Spleen (tissue), 11 donors: ENCODE results near the gene CHMP4A. TPM values are rescaled to one million over a fixed set of nuclear protein-coding genes. Genes with fewer than 3 reads are reported as not detected.

Experiments
- DNase-seq: peaks from one replicate; pipeline ENCODE4 v3.0.0-alpha.2; 2020
- H3K27ac ChIP-seq, 8 donors: fragments of 200-600 bp; sonication (generic) in 7 of 8; 1 replicate in 4 of 8; 2 replicates in 4 of 8; pipeline versions ENCODE4 v1.5.0 to v1.8.0; 2016 to 2021; ENCODE audit warnings: inconsistent platforms in 4 of 8, mild to moderate bottlenecking in 4 of 8, moderate library complexity in 1 of 8
- H3K27me3 ChIP-seq, 7 donors: fragments of 200-600 bp; sonication (generic) in 6 of 7; replicated peaks in 1 of 7; 1 replicate in 4 of 7; 2 replicates in 3 of 7; pipeline versions ENCODE4 v1.5.0 to v1.8.0; 2016 to 2021; ENCODE audit warnings: inconsistent platforms in 3 of 7, mild to moderate bottlenecking in 1 of 7
- H3K36me3 ChIP-seq, 6 donors: fragments of 200-600 bp; sonication (generic) in 5 of 6; 1 replicate in 4 of 6; 2 replicates in 2 of 6; pipeline versions ENCODE4 v1.5.0 to v1.8.0; 2016 to 2021; ENCODE audit warnings: inconsistent platforms in 2 of 6
- H3K4me1 ChIP-seq, 6 donors: fragments of 200-600 bp; sonication (generic) in 5 of 6; 1 replicate in 3 of 6; 2 replicates in 3 of 6; pipeline versions ENCODE4 v1.5.0 to v1.8.0; 2016 to 2021; ENCODE audit warnings: inconsistent platforms in 3 of 6
- H3K4me3 ChIP-seq, 8 donors: fragments of 200-600 bp; sonication (generic) in 7 of 8; 1 replicate in 4 of 8; 2 replicates in 4 of 8; pipeline versions ENCODE4 v1.5.0 to v1.8.0; 2016 to 2021; ENCODE audit warnings: inconsistent platforms in 4 of 8, mild to moderate bottlenecking in 4 of 8, moderate library complexity in 2 of 8
- H3K9me3 ChIP-seq, 8 donors: fragments of 200-600 bp; sonication (generic) in 7 of 8; 1 replicate in 4 of 8; 2 replicates in 4 of 8; pipeline versions ENCODE4 v1.5.0 to v1.8.0; 2016 to 2021; ENCODE audit warnings: inconsistent platforms in 4 of 8
- CTCF ChIP-seq, 11 experiments: fragments of 200-600 bp in 7 of 11; fragments of 450-650 bp in 4 of 11; sonication (generic) in 4 of 11; IDR thresholded peaks in 8 of 11; conservative IDR thresholded peaks in 3 of 11; 1 replicate in 7 of 11; 2 replicates in 4 of 11; pipeline versions ENCODE4 v1.4.0 to v1.8.0; 2016 to 2021; ENCODE audit warnings: antibody characterized with exemption in 11 of 11, inconsistent platforms in 4 of 11, mild to moderate bottlenecking in 1 of 11
- POLR2A ChIP-seq, 3 donors: fragments of 450-650 bp; IDR thresholded peaks; one replicate each; pipeline ENCODE4 v1.5.1; 2017; ENCODE audit warnings: antibody characterized with exemption in 3 of 3, mild to moderate bottlenecking in 1 of 3
- POLR2AphosphoS5 ChIP-seq, 3 donors: sonication (generic); formaldehyde crosslinking; IDR thresholded peaks; one replicate each; pipeline ENCODE4 v1.5.1; 2017; ENCODE audit warnings: antibody characterized with exemption in 3 of 3
- WGBS, 5 donors: extraction: QIAGEN DNeasy Blood & Tissue Kit in 3 of 5; methylation state at CpG; one replicate each; pipeline versions ENCODE4 v1.1.5 to v1.1.7; 2013 to 2018; 5-methylcytosine and 5-hydroxymethylcytosine counted together
- intact Hi-C: fragments of 100-400 bp; cut with DNase I; formaldehyde crosslinking; loops from one replicate; pipeline ENCODE4 v1.15.0; 2023; ENCODE audit warnings: low total_unique reads
- polyA plus RNA-seq, 3 donors: library from polyadenylated mRNA; stranded (reverse); fragments of 200-250 nt; gene quantifications; one replicate each; pipeline ENCODE4 v1.2.1, GENCODE V29; 2013
- total RNA-seq, 7 donors: library from RNA; depleted of rRNA in 3 of 7; stranded (reverse); fragments of >200 nt in 3 of 7; fragmentation: NEBNext Ultra II Directional in 4 of 7; extraction: Animal tissue kit (Norgen Biotek cat#: 25700) in 4 of 7; gene quantifications; one replicate each; pipeline versions ENCODE4 v1.1.0 to v1.2.1, GENCODE V29; 2016 to 2021
- donor health status: healthy with polysubstance abuse.
- donor health status: DM: no; HTN: no; CAD: no; lungs with moderate emphysema.
- donor health status: DM: no; HTN: no; CAD: no.
- donor health status: Bipolar disorder and iron deficiency.
- donor health status: healthy.
- donor health status: DM: no; HTN: no; CAD: no.
- donor health status: DM: yes; HTN: yes; CAD: no.

The CHMP4A gene
- total and polyA plus RNA-seq, 10 donors, result 53.3 to 149 (median 63.4) TPM

GRCh38 chr14:24251880-24252288, 38.6 kb upstream of the CHMP4A start:
- Histone ChIP-seq H3K36me3 (peaks cover 0 to 55% (median 6%) of the 10 kb centered on the region in 6 donors), H3K27me3 (no peaks in the 10 kb centered on the region), H3K4me3 (no peak overlapping the region), H3K9me3 (no peaks in the 10 kb centered on the region), H3K27ac (peak overlapping the region in 2 of 8 donors; percentile 14 to 36), H3K4me1 (peaks cover 0 to 23% (median 4%) of the 10 kb centered on the region in 6 donors)
- 76 to 82% (median 81%) methylated on average over 1 of the region's 1 CpG; no CpG with 5 or more reads in 1 of the 5 donors for WGBS, 5 donors
- no peak for TF ChIP-seq CTCF (IDR thresholded peaks at IDR 0.05 in 8 of 11, conservative IDR thresholded peaks at IDR 0.05 in 3 of 11)
- peak in 1 of 3 donors; percentile 11 for TF ChIP-seq POLR2AphosphoS5 (IDR thresholded peaks at IDR 0.05)
- intact Hi-C loops, result no loop called here
- DNase-seq, result no peak

- intact Hi-C loops, result no loop called here
- DNase-seq, result no peak
- H3K4me1 ChIP-seq, result peaks cover 0 to 33% (median 11%) of the 10 kb centered on the region in 6 donors
- no peak for TF ChIP-seq CTCF (IDR thresholded peaks at IDR 0.05 in 8 of 11, conservative IDR thresholded peaks at IDR 0.05 in 3 of 11)
- no peak for TF ChIP-seq POLR2AphosphoS5 (IDR thresholded peaks at IDR 0.05)
- TF ChIP-seq POLR2A (IDR thresholded peaks at IDR 0.05), result no peak
- peak overlapping the region in 1 of 8 donors; percentile 36 for H3K27ac ChIP-seq
- no peak overlapping the region for H3K4me3 ChIP-seq
- no peaks in the 10 kb centered on the region for H3K27me3 ChIP-seq
- WGBS, 5 donors, result 56 to 73% (median 62%) methylated on average over 4 of the region's 4 CpGs
- H3K9me3 ChIP-seq, result no peaks in the 10 kb centered on the region
- peaks cover 0 to 43% (median 6%) of the 10 kb centered on the region in 6 donors for H3K36me3 ChIP-seq
Observed at GRCh38 chr14:24250354-24250753, 37.1 kb upstream of the CHMP4A start.

- Histone ChIP-seq H3K4me3 (no peak overlapping the region), H3K9me3 (no peaks in the 10 kb centered on the region), H3K4me1 (peaks cover 0 to 33% (median 11%) of the 10 kb centered on the region in 6 donors), H3K36me3 (peaks cover 0 to 33% (median 3%) of the 10 kb centered on the region in 6 donors), H3K27ac (no peak overlapping the region), H3K27me3 (no peaks in the 10 kb centered on the region)
- DNase-seq, result peak; percentile 68
- intact Hi-C loops, result no loop called here
- TF ChIP-seq POLR2A (IDR thresholded peaks at IDR 0.05) (no peak), CTCF (IDR thresholded peaks at IDR 0.05 in 8 of 11, conservative IDR thresholded peaks at IDR 0.05 in 3 of 11) (no peak), POLR2AphosphoS5 (IDR thresholded peaks at IDR 0.05) (no peak)
- WGBS, 5 donors, result 80 to 84% (median 83%) methylated on average over 11 to 13 of the region's 13 CpGs
Observed at GRCh38 chr14:24249230-24250021, 36.1 kb upstream of the CHMP4A start.

GRCh38 chr14:24247422-24247821, 34.1 kb upstream of the CHMP4A start:
- Histone ChIP-seq H3K9me3 (no peaks in the 10 kb centered on the region), H3K27ac (peak overlapping the region; percentile 48 to 81 (median 76)), H3K36me3 (peaks cover 0 to 13% (median 0%) of the 10 kb centered on the region in 6 donors), H3K4me1 (peaks cover 6 to 49% (median 21%) of the 10 kb centered on the region in 6 donors), H3K27me3 (no peaks in the 10 kb centered on the region), H3K4me3 (no peak overlapping the region)
- no peak for TF ChIP-seq CTCF (IDR thresholded peaks at IDR 0.05 in 8 of 11, conservative IDR thresholded peaks at IDR 0.05 in 3 of 11)
- TF ChIP-seq POLR2A (IDR thresholded peaks at IDR 0.05), result no peak
- no peak for TF ChIP-seq POLR2AphosphoS5 (IDR thresholded peaks at IDR 0.05)
- intact Hi-C loops, result no loop called here
- WGBS, 5 donors, result 74 to 82% (median 76%) methylated on average over 7 of the region's 7 CpGs
- no peak for DNase-seq
